HepG2 (cell line): Measurements from ENCODE around the gene SPDL1.

ENCODE experiments used
- KLF16 ChIP-seq, 2 experiments: sonication (generic) in 1 of 2; formaldehyde crosslinking in 1 of 2; IDR thresholded peaks; 2 replicates each; pipeline versions ENCODE4 v1.6.1 to v1.8.0; 2016 to 2023; ENCODE audit warnings: missing genetic modification reagents in 2 of 2, missing compliant biosample characterization in 1 of 2
- MAX ChIP-seq: IDR thresholded peaks from 2 replicates; pipeline ENCODE4 v1.6.1; 2012; ENCODE audit warnings: inconsistent platforms
- RNF2 ChIP-seq: fragments of 450-650 bp; conservative IDR thresholded peaks from 2 replicates; pipeline ENCODE4 v1.6.1; 2016; ENCODE audit warnings: low read depth
- ZBTB49 ChIP-seq: sonication (generic); formaldehyde crosslinking; IDR thresholded peaks from 2 replicates; pipeline ENCODE4 v1.4.0; 2020; ENCODE audit warnings: missing genetic modification reagents, borderline replicate concordance

GRCh38 chr5:169646856-169647255, 63.3 kb downstream of the SPDL1 start:
- TF ChIP-seq RNF2 (no peak), ZBTB49 (CRISPR knock-in tag) (no peak), KLF16 (CRISPR knock-in tag; IDR thresholded peaks at IDR 0.05) (no peak), MAX (no peak)
